Small intestine (tissue), 7 donors: Measurements from ENCODE around the gene ZNF48. TPM values are rescaled to one million over a fixed set of nuclear protein-coding genes. Genes with fewer than 3 reads are reported as not detected.

ENCODE experiments used
- DNase-seq, 2 donors: peaks; one replicate each; pipeline versions ENCODE4 v3.0.0 to v3.0.0-alpha.2; 2013
- FAIRE-seq: peaks from 2 replicates; lab custom pipeline; 2012; peaks lifted over from hg19 to GRCh38; lab: Jason Lieb, UNC
- H3K27ac ChIP-seq, 3 donors: one replicate each; pipeline ENCODE4 v1.5.1; 2013; ENCODE audit warnings: low read length in 2 of 3, mild to moderate bottlenecking in 2 of 3, control low read depth in 1 of 3, inconsistent platforms in 1 of 3, low read depth in 1 of 3, moderate library complexity in 1 of 3
- H3K27me3 ChIP-seq, 3 donors: one replicate each; pipeline ENCODE4 v1.6.1; 2013; ENCODE audit warnings: low read length in 3 of 3, inconsistent platforms in 1 of 3; ENCODE audit not compliant: control insufficient read depth in 3 of 3, insufficient read depth in 3 of 3
- H3K36me3 ChIP-seq, 3 donors: one replicate each; pipeline ENCODE4 v1.6.1; 2013; ENCODE audit warnings: low read length in 3 of 3, inconsistent platforms in 1 of 3, low read depth in 1 of 3, mild to moderate bottlenecking in 1 of 3, moderate library complexity in 1 of 3; ENCODE audit not compliant: control insufficient read depth in 3 of 3, insufficient read depth in 2 of 3
- H3K4me1 ChIP-seq, 3 donors: one replicate each; pipeline ENCODE4 v1.6.1; 2013; ENCODE audit warnings: low read length in 2 of 3, inconsistent platforms in 1 of 3, low read depth in 1 of 3, mild to moderate bottlenecking in 1 of 3, moderate library complexity in 1 of 3; ENCODE audit not compliant: control insufficient read depth in 3 of 3, insufficient read depth in 2 of 3
- H3K4me3 ChIP-seq, 3 donors: one replicate each; pipeline ENCODE4 v1.5.1; 2013; ENCODE audit warnings: low read length in 3 of 3, control low read depth in 1 of 3, inconsistent platforms in 1 of 3, low read depth in 1 of 3, mild to moderate bottlenecking in 1 of 3, moderate library complexity in 1 of 3
- H3K9me3 ChIP-seq, 2 donors: one replicate each; pipeline ENCODE4 v1.6.1; 2013; ENCODE audit warnings: low read depth in 1 of 2, low read length in 1 of 2; ENCODE audit not compliant: control insufficient read depth in 2 of 2, insufficient read depth in 1 of 2
- WGBS, 3 donors: extraction: QIAGEN DNeasy Blood & Tissue Kit; methylation state at CpG; one replicate each; pipeline ENCODE4 v1.1.7; 2013; 5-methylcytosine and 5-hydroxymethylcytosine counted together
- polyA plus RNA-seq, 4 donors: library from polyadenylated mRNA; stranded (reverse) in 3 of 4; unstranded in 1 of 4; fragments of 200-250 nt in 3 of 4; fragments of 120-200 nt in 1 of 4; gene quantifications; one replicate each; pipeline versions ENCODE4 v1.2.1 to v1.2.3, GENCODE V29; 2013
- donor health status: healthy with polysubstance abuse.
- donor health status: control.
- donor health status: control.
- donor health status: Bipolar disorder and iron deficiency.
- donor health status: healthy.

The ZNF48 gene
- polyA plus RNA-seq, 4 donors = 1.6 to 7.0 (median 3.9) TPM

- no peaks in the 10 kb centered on the region for H3K27me3 ChIP-seq
- no peak overlapping the region for H3K4me3 ChIP-seq
- FAIRE-seq (no peak), DNase-seq (peak; percentile 90 to 91)
- 27 to 62% (median 30%) methylated on average over 12 of the region's 12 CpGs for WGBS, 3 donors
- H3K4me1 ChIP-seq = peaks cover 0 to 57% (median 15%) of the 10 kb centered on the region in 3 donors
- peak overlapping the region; percentile 62 to 88 (median 87) for H3K27ac ChIP-seq
- peaks cover 0 to 21% (median 0%) of the 10 kb centered on the region in 3 donors for H3K36me3 ChIP-seq
- H3K9me3 ChIP-seq = peaks cover 0 to 31% of the 10 kb centered on the region in 2 donors
Measured at GRCh38 chr16:30447512-30448226, 52.4 kb downstream of the ZNF48 start.

GRCh38 chr16:30449116-30449435, 53.9 kb downstream of the ZNF48 start:
- H3K4me3 ChIP-seq = no peak overlapping the region
- DNase-seq (no peak), FAIRE-seq (no peak)
- H3K36me3 ChIP-seq = peaks cover 0 to 11% (median 0%) of the 10 kb centered on the region in 3 donors
- H3K9me3 ChIP-seq = peaks cover 0 to 22% of the 10 kb centered on the region in 2 donors
- no peak overlapping the region for H3K27ac ChIP-seq
- 82 to 94% (median 87%) methylated on average over 3 of the region's 3 CpGs for WGBS, 3 donors
- H3K4me1 ChIP-seq = peaks cover 0 to 62% (median 13%) of the 10 kb centered on the region in 3 donors
- H3K27me3 ChIP-seq = no peaks in the 10 kb centered on the region

Other genes with a start within 250 kb of the ZNF48 start
- gene CORO1A, start 211.8 kb upstream of the ZNF48 start, polyA plus RNA-seq = 10 to 100 TPM; 27.3 to 65.7 (median 32.7) TPM
- gene BOLA2B, start 201.8 kb upstream of the ZNF48 start, polyA plus RNA-seq = 100 to 1,000 TPM in 3 of 4 donors, 10 to 100 TPM in 1; 55.8 to 614 (median 378) TPM
- 100 to 1,000 TPM in 2 of 4 donors, 10 to 100 TPM in 2; 77.2 to 318 (median 185) TPM for gene SLX1A, start 201.5 kb upstream of the ZNF48 start, polyA plus RNA-seq
- gene SULT1A3, start 196.2 kb upstream of the ZNF48 start, polyA plus RNA-seq = 100 to 1,000 TPM in 2 of 4 donors, 10 to 100 TPM in 2; 34.6 to 376 (median 148) TPM
- gene NPIPB13, start 146.9 kb upstream of the ZNF48 start, polyA plus RNA-seq = 10 to 100 TPM in 2 of 4 donors, 1 to 10 TPM in 2; 2.7 to 16.6 (median 7.3) TPM
- 10 to 100 TPM; 30.0 to 43.5 (median 39.9) TPM for gene CD2BP2, start 40.1 kb upstream of the ZNF48 start, polyA plus RNA-seq
- gene TBC1D10B, start 24.9 kb upstream of the ZNF48 start, polyA plus RNA-seq = 10 to 100 TPM; 30.8 to 46.1 (median 41.9) TPM
- gene MYL11, start 20.6 kb upstream of the ZNF48 start, polyA plus RNA-seq = 10 to 100 TPM in 1 of 4 donors, 1 to 10 TPM in 1, under 1 TPM in 1, not detected in 1; 0.82 to 26.3 (median 1.9) TPM
- 10 to 100 TPM in 1 of 4 donors, 1 to 10 TPM in 3; 4.8 to 21.1 (median 6.4) TPM for gene SEPTIN1, start 12.9 kb upstream of the ZNF48 start, polyA plus RNA-seq
- 1 to 10 TPM; 2.5 to 5.3 (median 3.6) TPM for gene ZNF771, start 12.2 kb downstream of the ZNF48 start, polyA plus RNA-seq
- 100 to 1,000 TPM in 1 of 4 donors, 10 to 100 TPM in 3; 42.4 to 116 (median 58.9) TPM for gene DCTPP1, start 34.6 kb downstream of the ZNF48 start, polyA plus RNA-seq
- 100 to 1,000 TPM in 3 of 4 donors, 10 to 100 TPM in 1; 76.9 to 349 (median 175) TPM for gene SEPHS2, start 50.5 kb downstream of the ZNF48 start, polyA plus RNA-seq
- 1 to 10 TPM; 1.1 to 4.1 (median 2.6) TPM for gene ITGAL, start 77.3 kb downstream of the ZNF48 start, polyA plus RNA-seq
- gene ZNF768, start 131.1 kb downstream of the ZNF48 start, polyA plus RNA-seq = 10 to 100 TPM; 42.7 to 71.6 (median 52.6) TPM
- 10 to 100 TPM in 1 of 4 donors, 1 to 10 TPM in 3; 7.6 to 10.6 (median 8.8) TPM for gene ZNF747, start 139.4 kb downstream of the ZNF48 start, polyA plus RNA-seq
- 10 to 100 TPM in 1 of 4 donors, 1 to 10 TPM in 3; 5.4 to 23.0 (median 6.2) TPM for gene ZNF764, start 163.0 kb downstream of the ZNF48 start, polyA plus RNA-seq
- gene ZNF688, start 176.3 kb downstream of the ZNF48 start, polyA plus RNA-seq = 10 to 100 TPM; 14.9 to 46.7 (median 24.4) TPM
- 10 to 100 TPM in 1 of 4 donors, 1 to 10 TPM in 3; 1.9 to 20.4 (median 4.1) TPM for gene ZNF785, start 190.3 kb downstream of the ZNF48 start, polyA plus RNA-seq
- 1 to 10 TPM; 5.7 to 8.9 (median 7.0) TPM for gene ZNF689, start 215.0 kb downstream of the ZNF48 start, polyA plus RNA-seq